ENCODE measurements around the gene KLF2.
"Not testable (repeated sequence)": the region's sequence is repeated elsewhere in the genome, so short reads cannot be mapped to it uniquely, and the experiment has no call there.

Gene KLF2

DNA sequence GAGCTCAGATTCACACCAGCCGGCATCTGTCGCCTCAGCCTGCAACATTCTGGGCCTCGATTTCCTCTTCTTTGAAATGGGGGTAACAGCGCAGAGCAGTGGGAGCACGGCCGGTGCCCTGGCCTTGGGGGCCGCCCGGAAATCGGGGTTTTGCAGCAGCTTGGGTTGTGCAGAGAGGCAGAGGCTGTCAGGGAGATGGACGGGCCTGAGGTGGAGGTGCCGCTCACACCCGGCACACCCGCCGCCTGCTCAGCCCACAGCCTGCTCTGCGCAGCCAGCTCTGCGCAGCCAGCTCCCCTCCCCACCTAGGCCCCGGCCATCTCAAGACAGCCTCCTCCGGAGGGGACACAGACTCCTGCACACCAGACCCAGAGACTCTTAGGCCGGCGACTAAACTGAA lies 10.6 kb downstream of the KLF2 start:
- in situ Hi-C loops (cut with HindIII; ENCODE audit: low sequenced_read_pairs), result no loop called here

DNA sequence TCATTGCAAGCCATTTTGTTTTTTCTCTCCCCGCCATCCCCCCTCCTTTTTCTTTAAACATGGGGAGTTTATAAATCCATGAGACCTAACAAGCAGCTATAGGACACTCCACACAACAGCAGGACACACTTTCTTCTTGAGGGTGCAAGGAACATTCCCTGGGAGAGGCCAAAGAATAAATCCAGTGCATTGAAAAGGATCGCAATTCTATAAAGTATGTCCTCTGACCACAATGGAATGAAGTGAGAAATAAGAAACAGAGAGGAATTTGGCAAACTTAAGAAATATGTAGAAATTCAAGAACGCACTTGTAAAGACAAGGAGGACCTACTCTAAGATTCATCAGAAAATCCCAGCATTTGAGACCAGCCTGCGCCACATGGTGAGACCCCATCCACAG lies 11.9 kb downstream of the KLF2 start:
- in situ Hi-C loops (cut with HindIII; ENCODE audit: low sequenced_read_pairs), result no loop called here

DNA sequence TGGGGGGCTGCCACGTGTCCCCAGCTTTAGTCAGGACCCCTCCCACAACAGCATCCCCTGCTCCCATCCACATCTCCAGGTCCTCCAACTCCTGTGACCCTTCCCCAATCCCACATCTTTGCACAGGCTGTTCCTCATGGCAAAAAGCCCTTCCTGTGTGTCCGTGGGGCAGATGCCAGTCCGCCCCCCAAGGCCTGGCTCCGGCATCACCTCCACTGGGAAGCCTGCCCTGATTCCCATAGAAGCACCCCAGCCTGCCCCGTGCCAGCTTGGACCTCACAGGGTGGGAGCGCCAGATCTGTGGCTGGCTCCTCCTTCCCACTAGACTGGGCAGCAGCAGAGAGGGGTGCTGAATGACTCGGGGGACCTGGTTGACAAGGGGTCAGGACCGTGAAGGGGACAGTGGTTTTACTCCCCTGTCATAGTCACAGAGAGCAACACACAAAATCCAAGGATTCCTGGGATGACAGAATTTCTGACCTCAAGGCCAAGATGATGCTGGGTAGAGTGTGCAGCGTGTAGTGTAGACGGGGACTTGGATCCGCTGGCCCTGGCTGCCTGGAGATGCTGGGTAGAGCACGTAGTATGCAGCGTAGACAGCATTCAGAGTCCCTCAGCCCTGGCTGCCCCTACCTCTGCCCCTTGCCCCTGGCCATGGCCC lies 13.3 kb downstream of the KLF2 start:
- in situ Hi-C loops (cut with HindIII; ENCODE audit: low sequenced_read_pairs), result no loop called here

DNA sequence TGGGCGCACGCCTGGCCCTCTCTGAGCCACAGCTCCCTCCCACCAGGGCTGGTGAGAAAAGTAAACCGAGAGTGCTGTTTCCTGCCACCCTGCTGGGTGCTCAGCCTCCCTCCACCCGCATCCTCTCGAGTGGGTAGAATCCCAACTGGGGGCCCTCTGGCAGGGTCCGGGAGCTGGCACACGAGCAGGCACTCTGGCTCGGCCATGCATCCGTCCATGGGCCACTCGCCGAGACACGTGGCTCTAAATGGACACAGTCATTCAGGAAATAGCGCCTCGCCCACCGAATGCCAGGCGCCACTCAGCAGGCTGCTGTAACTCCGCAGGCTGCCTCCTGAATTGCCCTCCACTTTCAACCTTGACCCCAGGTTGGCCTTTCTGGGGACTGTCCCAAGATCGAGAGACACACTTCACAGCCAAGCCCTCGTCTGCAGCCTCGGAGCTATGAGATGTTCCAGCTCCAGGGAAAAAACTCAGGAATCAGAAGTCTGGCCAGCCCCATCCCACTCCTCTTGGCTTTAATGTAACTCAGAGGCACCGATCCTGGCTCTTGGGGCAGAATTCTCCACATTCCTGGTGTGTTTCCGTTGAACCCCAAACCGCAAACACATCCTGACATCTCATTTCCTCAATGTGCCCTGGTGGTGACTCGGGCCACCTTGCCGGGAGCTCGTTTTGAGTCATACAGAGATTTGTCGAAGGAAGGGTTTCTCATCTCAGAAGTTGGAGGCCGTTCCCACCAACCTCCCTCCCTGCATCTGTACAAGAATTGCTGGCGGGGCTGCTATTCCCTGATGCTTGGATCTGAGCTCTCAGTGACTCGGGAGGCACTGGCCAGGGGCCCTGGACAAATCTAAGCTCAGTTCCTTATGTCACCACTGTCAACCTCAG lies 14.1 kb downstream of the KLF2 start:
- in situ Hi-C loops (cut with HindIII; ENCODE audit: low sequenced_read_pairs), result no loop called here

DNA sequence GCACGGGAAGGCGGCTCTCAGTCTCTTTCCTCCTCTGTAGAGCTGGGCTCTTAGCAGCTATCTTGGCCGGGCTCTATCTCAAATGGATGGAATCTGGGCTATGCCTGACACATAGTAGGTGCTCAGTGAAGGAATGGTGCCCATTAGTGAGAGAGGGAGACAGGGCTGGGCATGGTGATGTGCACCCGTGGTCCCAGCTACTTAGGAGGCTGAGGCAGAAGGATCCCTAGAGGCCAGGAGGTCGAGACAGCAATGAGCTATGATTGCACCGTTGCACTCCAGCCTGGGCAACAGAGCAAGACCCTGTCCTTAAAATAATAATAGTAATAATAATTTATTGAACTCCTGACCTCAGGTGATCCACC lies 14.7 kb downstream of the KLF2 start:
- in situ Hi-C loops (cut with HindIII; ENCODE audit: low sequenced_read_pairs), result no loop called here

DNA sequence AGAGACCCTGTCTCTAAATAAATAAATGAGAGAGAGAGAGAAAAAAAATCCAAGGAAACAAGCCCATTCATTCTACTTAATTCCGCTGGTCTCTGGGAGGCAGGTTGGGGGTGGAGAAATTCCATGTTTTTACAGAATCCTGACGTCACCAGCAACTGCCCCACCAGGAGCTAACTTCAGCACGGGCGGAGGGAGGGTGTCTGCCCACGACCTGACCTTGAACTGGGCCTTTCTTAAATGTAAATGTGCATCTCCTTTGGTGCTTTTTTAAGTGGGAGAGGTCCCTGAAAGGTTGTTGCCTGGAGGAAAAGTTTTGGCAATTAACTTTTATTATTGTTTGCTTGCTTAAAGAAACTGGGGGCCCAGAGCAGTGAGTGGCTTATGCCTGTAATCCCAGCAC lies 15.5 kb downstream of the KLF2 start:
- in situ Hi-C loops (cut with HindIII; ENCODE audit: low sequenced_read_pairs), result no loop called here

DNA sequence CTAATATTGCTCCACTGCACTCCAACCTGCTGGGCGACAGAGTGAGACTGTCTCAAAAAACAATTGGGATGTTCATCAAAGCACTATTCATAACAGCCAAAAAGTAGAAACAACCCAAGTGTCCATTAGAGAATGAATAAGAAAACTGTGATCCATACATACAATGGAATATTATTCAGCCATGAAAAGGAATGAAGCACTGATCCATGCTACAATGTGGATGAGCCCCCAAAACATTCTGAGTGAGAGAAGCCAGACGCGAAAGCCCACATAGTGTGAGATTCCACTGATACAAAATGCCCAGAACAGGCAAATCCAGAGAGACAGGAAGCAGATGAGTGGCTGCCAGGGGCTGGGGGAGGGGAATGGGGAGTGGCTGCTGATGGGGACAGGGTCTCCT lies 16.0 kb downstream of the KLF2 start:
- in situ Hi-C loops (cut with HindIII; ENCODE audit: low sequenced_read_pairs), result no loop called here

DNA sequence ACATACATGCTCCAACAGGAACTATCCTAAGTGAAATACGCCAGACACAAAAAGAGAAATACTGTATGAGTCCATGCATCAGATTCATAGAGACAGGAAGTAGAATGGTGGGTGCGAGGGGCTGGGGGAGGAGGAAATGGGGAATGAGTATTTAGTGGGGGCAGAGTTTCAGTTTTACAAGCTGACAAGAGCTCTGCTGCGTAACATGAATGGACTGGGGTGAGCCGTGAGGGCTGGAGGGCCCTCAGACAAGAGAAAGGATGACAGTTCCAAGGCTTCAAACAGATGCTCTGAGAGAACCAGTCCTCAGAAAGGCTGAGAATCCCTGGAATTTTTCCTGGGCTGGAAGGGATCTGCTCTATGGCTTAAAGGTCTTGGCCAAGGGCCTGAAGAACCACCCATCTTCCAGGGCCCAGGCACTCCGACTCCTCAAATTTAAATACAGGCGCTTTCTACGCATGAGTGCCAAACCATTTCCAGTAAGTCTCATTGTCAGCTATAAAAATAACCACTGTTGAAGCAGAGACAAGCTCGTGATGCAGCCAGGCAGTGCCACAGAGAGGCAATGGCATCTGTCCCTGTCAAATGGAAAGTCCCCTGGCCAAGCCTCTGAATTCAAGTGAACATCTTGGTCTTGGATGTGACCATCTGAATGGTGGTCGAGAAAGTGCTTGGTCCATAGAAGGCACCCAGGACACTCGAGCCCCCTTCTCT lies 17.5 kb downstream of the KLF2 start:
- in situ Hi-C loops (cut with HindIII; ENCODE audit: low sequenced_read_pairs), result no loop called here

DNA sequence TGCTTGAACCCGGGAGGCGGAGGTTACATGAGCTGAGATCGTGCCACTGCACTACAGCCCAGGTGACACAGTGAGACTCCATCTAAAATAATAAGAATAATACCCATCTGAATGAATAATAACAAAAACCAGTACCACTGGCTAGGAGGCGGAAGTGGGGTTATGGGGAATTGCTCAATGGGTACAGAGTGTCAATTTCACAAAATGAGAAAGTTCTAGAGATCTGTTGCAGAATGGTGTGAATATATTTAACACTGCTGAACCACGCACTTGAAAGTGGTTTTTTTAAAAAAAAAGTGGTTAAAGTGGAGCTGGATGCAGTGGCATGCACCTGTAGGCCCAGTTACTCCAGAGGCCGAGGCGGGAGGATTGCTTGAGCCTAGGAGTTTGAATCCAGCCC lies 18.5 kb downstream of the KLF2 start:
- in situ Hi-C loops (cut with HindIII; ENCODE audit: low sequenced_read_pairs), result no loop called here

DNA sequence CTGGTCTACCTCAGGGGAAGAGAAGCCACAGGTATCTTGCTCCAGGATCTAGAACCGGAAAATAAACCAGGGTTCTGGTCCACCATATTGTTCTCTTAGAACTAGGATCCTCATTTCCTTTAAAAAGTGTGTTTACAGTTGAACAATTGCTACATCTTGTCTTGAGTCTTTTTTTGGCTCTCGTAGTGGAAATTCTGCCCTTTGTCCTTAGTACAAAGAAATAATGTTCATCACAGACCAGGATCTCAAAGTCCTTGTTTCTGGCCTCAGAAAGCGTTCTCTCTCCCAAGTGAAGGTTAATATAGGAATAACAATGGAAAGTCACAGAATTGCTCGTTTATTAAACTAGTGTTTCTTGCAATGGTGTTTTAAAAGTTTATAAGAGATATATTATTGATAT lies 20.8 kb downstream of the KLF2 start:
- in situ Hi-C loops (cut with HindIII; ENCODE audit: low sequenced_read_pairs), result no loop called here

DNA sequence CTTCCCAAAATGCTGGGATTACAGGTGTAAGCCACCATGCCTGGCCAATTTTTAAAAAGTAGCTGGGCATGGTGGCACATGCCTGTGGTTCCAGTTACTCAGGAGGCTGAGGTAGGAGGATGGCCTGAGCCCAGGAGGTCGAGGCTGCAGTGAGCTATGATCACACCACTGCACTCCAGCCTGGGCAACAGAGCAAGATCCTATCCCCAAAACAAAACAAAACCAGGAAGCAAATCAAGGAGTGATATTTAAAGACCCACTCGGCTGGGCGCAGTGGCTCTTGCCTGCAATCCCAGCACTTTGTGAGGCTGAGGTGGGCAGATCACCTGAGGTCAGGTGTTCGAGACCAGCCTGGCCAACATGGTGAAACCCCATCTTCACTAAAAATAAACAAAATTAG lies 22.5 kb downstream of the KLF2 start:
- in situ Hi-C loops (cut with HindIII; ENCODE audit: low sequenced_read_pairs), result not testable (repeated sequence)

DNA sequence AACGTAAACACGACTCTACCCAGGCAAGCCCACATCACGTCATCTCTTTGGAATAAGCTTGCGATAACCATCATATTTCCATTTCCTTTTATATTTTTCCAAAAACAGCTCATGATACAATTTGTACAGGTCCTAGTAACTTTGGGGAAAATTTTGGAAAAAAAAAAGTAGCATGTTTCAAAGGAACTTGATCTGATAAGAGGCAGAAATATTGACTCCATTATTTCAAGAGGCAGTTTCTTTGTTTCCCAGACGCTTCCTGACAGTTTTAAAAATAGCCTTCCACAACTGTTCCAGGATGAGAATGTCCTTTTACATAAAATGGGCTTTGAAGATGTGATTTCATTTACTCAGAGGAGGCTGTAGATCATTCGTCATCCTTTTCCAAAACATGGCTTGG lies 23.1 kb downstream of the KLF2 start:
- in situ Hi-C loops (cut with HindIII; ENCODE audit: low sequenced_read_pairs), result no loop called here

DNA sequence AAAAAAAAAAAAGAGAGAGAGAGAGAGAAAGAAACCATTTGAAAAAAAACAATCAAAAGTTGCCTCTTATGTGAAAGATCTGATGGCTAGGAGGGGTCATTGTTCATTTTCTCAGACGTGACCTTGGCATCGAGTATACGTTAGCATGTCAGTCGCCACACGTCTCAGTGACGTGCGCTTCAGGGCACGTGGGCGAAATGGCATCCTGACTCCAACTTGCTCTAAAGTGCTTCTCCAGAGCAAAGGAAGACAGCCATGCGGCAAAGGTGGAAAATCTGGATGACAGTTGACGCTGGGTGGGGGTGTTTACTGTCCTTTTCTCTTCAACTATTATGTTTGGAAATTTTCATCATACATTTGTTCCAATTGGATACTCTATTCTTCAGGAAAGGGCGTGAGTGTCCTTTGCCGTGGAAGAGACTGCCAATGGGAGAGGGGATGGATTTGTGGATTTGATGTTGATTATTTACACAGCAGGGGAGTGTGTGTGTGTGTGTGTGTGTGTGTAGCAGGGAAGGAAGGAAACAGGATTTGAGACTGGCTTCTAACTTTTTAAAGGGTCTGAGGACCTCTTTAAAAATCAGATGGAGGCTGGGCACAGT lies 25.0 kb downstream of the KLF2 start:
- in situ Hi-C loops (cut with HindIII; ENCODE audit: low sequenced_read_pairs), result no loop called here

DNA sequence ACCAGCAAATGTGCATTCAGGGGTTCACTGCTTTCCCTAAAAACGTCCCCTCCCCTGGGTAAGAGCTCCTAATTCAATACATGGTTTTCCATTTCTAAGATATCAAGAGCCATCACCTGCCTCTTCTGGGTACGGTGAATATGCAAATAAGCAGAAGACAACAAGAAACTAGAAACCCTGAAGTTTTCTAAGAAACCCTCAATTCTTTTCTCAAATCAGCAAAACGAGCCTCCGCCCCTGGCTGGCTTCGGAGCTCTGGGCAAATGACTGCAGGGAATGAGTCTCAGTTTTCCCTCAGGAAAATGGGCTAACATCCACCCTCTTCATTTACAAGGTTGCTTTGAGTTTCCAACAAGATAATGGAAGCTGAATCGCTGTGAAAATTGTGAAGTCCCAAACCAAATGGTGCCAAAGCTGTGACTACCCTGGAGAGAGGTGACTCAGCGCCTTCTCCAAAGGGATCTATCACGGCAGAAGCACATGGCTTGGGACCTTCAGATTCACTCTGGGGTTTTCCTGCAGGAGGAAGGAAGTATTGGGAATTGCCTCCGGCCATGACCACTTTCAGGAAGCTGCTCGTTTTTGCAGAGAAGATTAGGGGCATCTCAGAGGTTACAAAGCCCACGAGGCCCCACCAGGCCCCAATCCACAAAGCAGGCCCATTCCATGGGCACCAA lies 26.6 kb downstream of the KLF2 start:
- in situ Hi-C loops (cut with HindIII; ENCODE audit: low sequenced_read_pairs), result no loop called here

DNA sequence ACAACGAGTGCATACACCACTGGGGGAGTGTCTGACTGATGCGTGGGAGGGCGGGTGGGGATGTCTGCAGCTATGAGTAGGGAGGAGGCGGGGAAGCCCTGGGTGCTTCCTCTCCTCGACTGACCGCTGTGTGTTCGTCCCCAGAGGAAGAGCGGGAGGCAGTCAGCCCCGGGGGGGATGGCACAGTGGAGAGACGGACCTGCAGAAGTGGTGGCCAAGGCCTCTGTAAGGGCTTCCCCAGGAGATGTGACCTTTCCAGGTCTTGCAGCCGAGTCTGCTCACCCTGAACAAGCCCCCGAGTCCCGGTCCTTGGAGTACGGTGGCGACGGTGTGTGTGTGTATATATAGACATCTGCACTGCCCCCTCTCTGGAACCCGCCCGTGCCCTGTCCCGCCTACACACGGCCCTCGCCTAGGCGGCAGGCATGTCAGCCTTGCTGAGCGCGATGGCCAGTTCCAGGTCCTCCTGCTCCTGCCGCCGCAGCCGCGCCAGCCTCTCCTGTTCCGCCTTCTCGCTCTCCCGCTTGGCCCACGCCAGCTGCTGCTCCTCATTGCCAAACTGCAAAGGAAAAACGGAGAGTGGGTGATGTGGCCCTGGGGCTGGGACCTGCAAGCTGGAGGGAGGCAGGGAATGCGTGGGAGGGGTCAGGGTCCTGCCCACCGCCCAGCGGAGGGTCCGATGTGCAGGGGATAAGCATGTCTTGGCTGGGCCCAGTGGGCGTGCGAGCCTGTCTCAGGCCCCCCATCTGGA lies 30.8 kb downstream of the KLF2 start:
- in situ Hi-C loops (cut with HindIII; ENCODE audit: low sequenced_read_pairs), result no loop called here

DNA sequence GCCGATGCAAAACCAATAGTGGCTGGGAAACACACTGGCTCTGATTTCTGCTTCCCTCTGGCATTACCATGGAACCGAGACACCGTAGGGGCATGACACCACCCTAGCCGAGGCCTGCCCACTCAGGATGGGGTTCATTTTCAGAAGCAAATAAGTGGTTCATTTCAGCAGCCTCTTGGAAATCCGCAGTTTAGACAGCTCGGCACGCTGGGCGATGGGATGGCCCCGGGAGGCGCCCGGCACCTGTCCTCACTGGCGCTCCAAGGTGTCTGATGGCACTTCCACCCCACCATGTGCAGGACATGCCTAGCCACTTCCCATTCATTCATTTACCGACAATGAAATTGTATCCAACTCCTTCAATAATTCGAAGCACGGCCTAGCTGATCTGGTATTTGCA lies 33.8 kb downstream of the KLF2 start:
- in situ Hi-C loops (cut with HindIII; ENCODE audit: low sequenced_read_pairs), result no loop called here

DNA sequence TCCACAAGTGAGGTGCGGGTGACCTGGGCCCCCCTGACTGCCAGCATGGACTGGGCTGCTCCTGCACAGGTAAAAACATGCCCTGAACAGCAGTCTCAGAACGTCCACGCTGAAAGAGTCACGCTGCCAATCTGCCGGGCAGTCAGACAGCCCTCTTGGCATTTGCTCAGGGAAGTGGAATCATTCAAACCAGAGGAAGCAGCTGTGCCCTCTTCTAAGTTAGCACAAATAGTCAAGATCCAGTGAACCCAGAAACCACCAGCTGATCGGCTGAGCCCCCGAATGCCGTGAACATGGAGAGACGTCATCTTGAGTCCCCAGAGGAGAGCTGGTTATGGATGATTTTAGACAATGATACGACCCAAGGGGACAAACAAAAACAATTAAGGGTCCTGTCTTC lies 34.4 kb downstream of the KLF2 start:
- in situ Hi-C loops (cut with HindIII; ENCODE audit: low sequenced_read_pairs), result no loop called here

DNA sequence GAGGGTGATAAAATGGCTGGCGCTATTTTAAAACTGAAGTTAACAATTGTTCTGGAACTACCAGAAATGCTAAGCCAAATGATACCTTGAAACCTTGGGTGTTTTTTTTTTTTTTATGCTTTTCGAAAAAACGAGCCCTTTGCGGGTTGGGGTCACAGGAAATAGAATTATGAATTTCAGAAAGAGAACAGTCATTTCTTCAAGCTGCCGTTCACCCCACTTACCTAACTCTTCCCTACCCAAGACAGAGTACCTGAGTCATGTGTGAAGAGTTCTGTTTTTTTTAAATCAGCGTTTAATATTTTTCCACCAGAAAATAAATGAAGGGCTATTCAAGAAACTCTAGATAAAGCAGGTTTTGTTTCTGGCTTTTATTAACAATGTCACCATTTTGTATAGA lies 35.3 kb downstream of the KLF2 start:
- in situ Hi-C loops (cut with HindIII; ENCODE audit: low sequenced_read_pairs), result no loop called here

DNA sequence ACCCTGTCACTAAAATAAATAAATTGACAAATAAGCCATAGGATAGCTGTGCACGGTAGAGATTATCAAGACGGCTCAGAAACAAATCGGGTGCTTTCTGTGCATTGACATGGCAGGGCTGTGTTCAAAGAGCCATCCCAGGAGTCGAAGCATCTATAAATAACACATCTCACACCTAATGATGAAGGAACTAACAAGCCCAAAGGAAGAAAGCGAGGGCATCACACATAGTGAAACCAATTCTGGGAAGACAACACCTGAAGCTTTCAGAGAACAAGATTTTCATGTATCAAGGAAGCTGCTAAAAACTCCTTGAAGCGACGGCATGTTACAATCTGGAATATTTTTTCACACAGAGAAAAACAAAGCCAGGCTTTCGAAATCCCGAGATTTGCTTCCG lies 36.1 kb downstream of the KLF2 start:
- in situ Hi-C loops (cut with HindIII; ENCODE audit: low sequenced_read_pairs), result no loop called here

DNA sequence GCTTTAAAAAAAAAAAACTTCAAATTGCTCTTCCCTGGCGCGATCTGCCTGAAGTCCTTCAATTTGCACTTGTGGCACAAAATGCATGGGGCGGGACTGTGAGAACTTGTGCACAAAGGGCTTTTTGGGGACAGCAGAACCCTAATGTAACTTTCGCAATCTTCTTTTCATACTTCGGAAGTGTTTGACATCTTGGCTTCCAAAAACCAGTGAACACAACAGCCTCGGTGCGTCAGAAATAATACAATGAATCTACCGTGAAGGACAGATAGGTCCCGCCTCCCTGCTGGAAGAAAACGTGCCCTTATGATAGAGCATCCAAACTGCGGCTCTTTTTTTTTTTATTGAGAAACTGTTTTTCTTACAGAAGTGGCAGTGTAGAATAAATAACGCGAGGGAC lies 36.6 kb downstream of the KLF2 start:
- in situ Hi-C loops (cut with HindIII; ENCODE audit: low sequenced_read_pairs), result no loop called here

All from endothelial cell of hepatic sinusoid (primary cell).